Measurements from ENCODE around the gene VNN1.
"Not testable (repeated sequence)": the region's sequence is repeated elsewhere in the genome, so short reads cannot be mapped to it uniquely, and the experiment has no call there.

The VNN1 gene

GRCh38 chr6:132663661-132664060 is 50.2 kb downstream of the VNN1 start:
- Histone ChIP-seq H3K4me1 (ENCODE audit: control insufficient read depth, insufficient read depth, low read length) (no peaks in the 10 kb centered on the region), H3K27me3 (ENCODE audit: control insufficient read depth, insufficient read depth, low read length) (no peaks in the 10 kb centered on the region), H3K9ac (ENCODE audit: low read length) (no peak overlapping the region), H3K4me3 (ENCODE audit: low read length) (no peak overlapping the region), H3K27ac (ENCODE audit: low read depth, low read length) (no peak overlapping the region), H3K36me3 (ENCODE audit: control insufficient read depth, insufficient read depth, low read length) (no peaks in the 10 kb centered on the region)

GRCh38 chr6:132661906-132662305 is 51.9 kb downstream of the VNN1 start:
- Histone ChIP-seq H3K4me3 (ENCODE audit: low read length) (no peak overlapping the region), H3K9ac (ENCODE audit: low read length) (no peak overlapping the region), H3K27me3 (ENCODE audit: control insufficient read depth, insufficient read depth, low read length) (no peaks in the 10 kb centered on the region), H3K36me3 (ENCODE audit: control insufficient read depth, insufficient read depth, low read length) (no peaks in the 10 kb centered on the region), H3K4me1 (ENCODE audit: control insufficient read depth, insufficient read depth, low read length) (no peaks in the 10 kb centered on the region), H3K27ac (ENCODE audit: low read depth, low read length) (no peak overlapping the region)

- H3K36me3 ChIP-seq (ENCODE audit: control insufficient read depth, insufficient read depth, low read length), result no peaks in the 10 kb centered on the region
These were observed 54.8 kb downstream of the VNN1 start, which contains the start of gene TAAR1 for GRCh38 chr6:132659082-132659481. TSS of gene TAAR1 (minus strand) at chr6:132659182. CDS start at chr6:132646003, 13,179 bp downstream.

GRCh38 chr6:132651062-132651461 is 62.8 kb downstream of the VNN1 start:
- Histone ChIP-seq H3K4me3 (ENCODE audit: low read length) (no peak overlapping the region), H3K27ac (ENCODE audit: low read depth, low read length) (no peak overlapping the region), H3K4me1 (ENCODE audit: control insufficient read depth, insufficient read depth, low read length) (no peaks in the 10 kb centered on the region), H3K9ac (ENCODE audit: low read length) (no peak overlapping the region), H3K36me3 (ENCODE audit: control insufficient read depth, insufficient read depth, low read length) (no peaks in the 10 kb centered on the region), H3K27me3 (ENCODE audit: control insufficient read depth, insufficient read depth, low read length) (no peaks in the 10 kb centered on the region)

More at GRCh38 chr6:132659082-132659481, 54.8 kb downstream of the VNN1 start, which contains the start of gene TAAR1:
- H3K9ac ChIP-seq (ENCODE audit: low read length), result no peak within 1 kb of the TSS
- H3K27me3 ChIP-seq (ENCODE audit: control insufficient read depth, insufficient read depth, low read length), result no peaks in the 10 kb centered on the region
- no peak within 1 kb of the TSS for H3K27ac ChIP-seq (ENCODE audit: low read depth, low read length)
- no peaks in the 10 kb centered on the region for H3K4me1 ChIP-seq (ENCODE audit: control insufficient read depth, insufficient read depth, low read length)
- H3K4me3 ChIP-seq (ENCODE audit: low read length), result no peak within 1 kb of the TSS

- no peak overlapping the region for H3K27ac ChIP-seq (ENCODE audit: low read depth, low read length)
These were observed 63.4 kb downstream of the VNN1 start for GRCh38 chr6:132650429-132650828.

GRCh38 chr6:132648828-132649227 is 65.0 kb downstream of the VNN1 start:
- Histone ChIP-seq H3K9ac (ENCODE audit: low read length) (no peak overlapping the region), H3K27me3 (ENCODE audit: control insufficient read depth, insufficient read depth, low read length) (no peaks in the 10 kb centered on the region), H3K27ac (ENCODE audit: low read depth, low read length) (no peak overlapping the region), H3K4me3 (ENCODE audit: low read length) (no peak overlapping the region), H3K4me1 (ENCODE audit: control insufficient read depth, insufficient read depth, low read length) (no peaks in the 10 kb centered on the region), H3K36me3 (ENCODE audit: control insufficient read depth, insufficient read depth, low read length) (no peaks in the 10 kb centered on the region)

More at GRCh38 chr6:132650429-132650828, 63.4 kb downstream of the VNN1 start:
- H3K36me3 ChIP-seq (ENCODE audit: control insufficient read depth, insufficient read depth, low read length), result no peaks in the 10 kb centered on the region
- H3K9ac ChIP-seq (ENCODE audit: low read length), result no peak overlapping the region
- no peaks in the 10 kb centered on the region for H3K4me1 ChIP-seq (ENCODE audit: control insufficient read depth, insufficient read depth, low read length)
- H3K4me3 ChIP-seq (ENCODE audit: low read length), result no peak overlapping the region
- no peaks in the 10 kb centered on the region for H3K27me3 ChIP-seq (ENCODE audit: control insufficient read depth, insufficient read depth, low read length)

GRCh38 chr6:132648356-132648755 is 65.5 kb downstream of the VNN1 start:
- Histone ChIP-seq H3K9ac (ENCODE audit: low read length) (no peak overlapping the region), H3K27ac (ENCODE audit: low read depth, low read length) (no peak overlapping the region), H3K36me3 (ENCODE audit: control insufficient read depth, insufficient read depth, low read length) (no peaks in the 10 kb centered on the region), H3K4me3 (ENCODE audit: low read length) (no peak overlapping the region), H3K4me1 (ENCODE audit: control insufficient read depth, insufficient read depth, low read length) (no peaks in the 10 kb centered on the region), H3K27me3 (ENCODE audit: control insufficient read depth, insufficient read depth, low read length) (no peaks in the 10 kb centered on the region)

GRCh38 chr6:132643547-132643946 is 70.3 kb downstream of the VNN1 start:
- Histone ChIP-seq H3K9ac (ENCODE audit: low read length) (no peak overlapping the region), H3K4me3 (ENCODE audit: low read length) (no peak overlapping the region), H3K36me3 (ENCODE audit: control insufficient read depth, insufficient read depth, low read length) (no peaks in the 10 kb centered on the region), H3K4me1 (ENCODE audit: control insufficient read depth, insufficient read depth, low read length) (no peaks in the 10 kb centered on the region), H3K27me3 (ENCODE audit: control insufficient read depth, insufficient read depth, low read length) (no peaks in the 10 kb centered on the region), H3K27ac (ENCODE audit: low read depth, low read length) (no peak overlapping the region)

GRCh38 chr6:132637135-132637534 is 76.7 kb downstream of the VNN1 start:
- not testable (repeated sequence) for H3K27me3 ChIP-seq (ENCODE audit: control insufficient read depth, insufficient read depth, low read length); H3K4me3 ChIP-seq (ENCODE audit: low read length); H3K36me3 ChIP-seq (ENCODE audit: control insufficient read depth, insufficient read depth, low read length); H3K9ac ChIP-seq (ENCODE audit: low read length); H3K27ac ChIP-seq (ENCODE audit: low read depth, low read length); H3K4me1 ChIP-seq (ENCODE audit: control insufficient read depth, insufficient read depth, low read length)

GRCh38 chr6:132635906-132636305 is 77.9 kb downstream of the VNN1 start:
- H3K27me3 ChIP-seq (ENCODE audit: control insufficient read depth, insufficient read depth, low read length); H3K9ac ChIP-seq (ENCODE audit: low read length); H3K4me3 ChIP-seq (ENCODE audit: low read length); H3K27ac ChIP-seq (ENCODE audit: low read depth, low read length); H3K36me3 ChIP-seq (ENCODE audit: control insufficient read depth, insufficient read depth, low read length); H3K4me1 ChIP-seq (ENCODE audit: control insufficient read depth, insufficient read depth, low read length): not testable (repeated sequence)

- not testable (repeated sequence) for H3K4me3 ChIP-seq (ENCODE audit: low read length); H3K4me1 ChIP-seq (ENCODE audit: control insufficient read depth, insufficient read depth, low read length); H3K36me3 ChIP-seq (ENCODE audit: control insufficient read depth, insufficient read depth, low read length); H3K27ac ChIP-seq (ENCODE audit: low read depth, low read length); H3K9ac ChIP-seq (ENCODE audit: low read length); H3K27me3 ChIP-seq (ENCODE audit: control insufficient read depth, insufficient read depth, low read length)
These were observed 78.6 kb downstream of the VNN1 start for GRCh38 chr6:132635288-132635687.

- Histone ChIP-seq H3K27ac (ENCODE audit: low read depth, low read length) (no peak overlapping the region), H3K27me3 (ENCODE audit: control insufficient read depth, insufficient read depth, low read length) (no peaks in the 10 kb centered on the region), H3K4me3 (ENCODE audit: low read length) (no peak overlapping the region), H3K4me1 (ENCODE audit: control insufficient read depth, insufficient read depth, low read length) (no peaks in the 10 kb centered on the region), H3K9ac (ENCODE audit: low read length) (no peak overlapping the region), H3K36me3 (ENCODE audit: control insufficient read depth, insufficient read depth, low read length) (no peaks in the 10 kb centered on the region)
These were observed 79.1 kb downstream of the VNN1 start for GRCh38 chr6:132634796-132635195.

- no peaks in the 10 kb centered on the region for H3K4me1 ChIP-seq (ENCODE audit: control insufficient read depth, insufficient read depth, low read length)
- no peak overlapping the region for H3K9ac ChIP-seq (ENCODE audit: low read length)
- no peaks in the 10 kb centered on the region for H3K36me3 ChIP-seq (ENCODE audit: control insufficient read depth, insufficient read depth, low read length)
- H3K4me3 ChIP-seq (ENCODE audit: low read length), result no peak overlapping the region
- H3K27ac ChIP-seq (ENCODE audit: low read depth, low read length), result no peak overlapping the region
- H3K27me3 ChIP-seq (ENCODE audit: control insufficient read depth, insufficient read depth, low read length), result no peaks in the 10 kb centered on the region
These were observed 80.5 kb downstream of the VNN1 start for GRCh38 chr6:132633362-132633761.
